Measurements from ENCODE around the gene ARIH1.

The ARIH1 gene

DNA sequence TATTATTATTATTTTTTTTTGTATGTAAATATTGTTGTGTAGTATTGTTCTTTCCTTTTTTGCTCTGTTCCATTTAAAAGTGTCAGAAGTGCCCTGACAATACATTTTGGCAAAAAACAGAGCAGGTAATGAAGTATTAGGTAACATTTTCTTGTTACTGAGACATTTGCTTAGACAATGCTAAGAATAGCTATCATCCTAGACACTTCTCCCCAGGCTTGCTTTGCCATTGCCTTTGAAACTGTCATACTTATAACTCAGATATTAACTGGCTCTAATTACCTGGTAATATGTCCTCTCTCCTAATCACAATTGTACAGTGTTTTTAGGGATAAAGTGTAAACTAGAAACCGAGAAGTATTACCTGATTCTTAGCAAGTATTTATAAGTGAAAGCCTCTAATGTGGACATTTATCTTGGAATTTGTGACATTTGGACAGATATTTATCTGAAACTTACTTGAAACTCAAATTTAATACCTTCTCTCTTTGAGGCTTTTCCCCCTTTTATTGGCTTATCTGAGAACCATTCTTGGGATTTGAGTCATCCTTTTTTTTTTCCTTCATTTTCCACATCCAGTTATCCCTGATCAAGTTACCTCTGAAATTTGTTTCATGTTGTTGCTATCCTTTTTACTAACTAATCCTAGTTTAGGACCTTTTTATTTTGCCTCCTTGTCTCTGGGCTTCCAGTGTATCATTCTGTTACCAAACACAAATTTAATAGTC lies 13.1 kb downstream of the ARIH1 start:
- DNase-seq (ENCODE audit: low spot score) = no peak

DNA sequence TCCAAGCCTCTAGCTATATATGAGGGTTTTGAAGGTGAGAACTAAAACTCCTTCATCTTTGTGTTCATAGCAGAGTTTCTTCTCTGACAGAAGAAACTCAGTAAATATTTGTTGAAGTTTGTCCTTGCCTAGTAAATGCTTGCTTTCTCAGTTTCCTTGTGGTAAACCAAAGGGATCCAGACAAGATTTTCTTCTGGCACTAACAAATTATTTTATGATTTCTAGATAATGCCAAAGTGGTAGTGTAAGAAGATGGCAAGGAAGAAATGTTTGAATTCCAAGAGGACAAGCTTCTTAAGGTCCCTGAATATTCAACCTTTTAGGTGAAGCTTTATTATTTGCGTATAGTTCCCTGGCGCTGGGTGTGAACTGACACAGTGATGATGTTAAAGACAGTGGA lies 14.4 kb downstream of the ARIH1 start:
- no peak for DNase-seq (ENCODE audit: low spot score)

DNA sequence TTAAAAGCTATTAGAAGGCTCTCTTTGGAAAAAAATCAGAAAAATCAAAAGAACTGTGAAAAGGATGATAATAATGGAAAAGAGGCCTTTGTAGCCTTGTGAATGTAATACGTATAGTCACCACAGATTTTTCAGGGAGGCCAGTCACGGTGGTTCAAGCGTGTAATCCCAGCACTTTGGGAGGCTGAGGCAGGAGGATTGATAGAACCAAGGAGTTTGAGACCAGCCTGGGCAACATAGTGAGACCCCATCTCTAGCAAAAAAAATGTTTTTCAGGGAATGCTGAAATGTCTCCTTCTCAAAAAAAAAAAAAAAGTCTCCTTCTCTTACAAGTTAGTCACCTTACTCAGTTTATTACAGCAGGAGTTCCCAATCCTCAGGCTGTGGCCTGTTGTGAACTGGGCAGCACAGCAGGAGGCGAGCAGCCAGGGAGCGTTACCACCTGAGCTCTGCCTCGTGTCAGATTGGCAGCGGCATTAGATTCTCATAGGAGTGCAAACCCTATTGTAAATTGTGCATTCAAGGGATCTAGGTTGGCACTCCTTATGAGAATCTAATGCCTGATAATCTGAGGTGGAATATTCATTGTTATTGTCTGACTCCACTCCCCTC lies 15.9 kb downstream of the ARIH1 start:
- no peak for DNase-seq (ENCODE audit: low spot score)

DNA sequence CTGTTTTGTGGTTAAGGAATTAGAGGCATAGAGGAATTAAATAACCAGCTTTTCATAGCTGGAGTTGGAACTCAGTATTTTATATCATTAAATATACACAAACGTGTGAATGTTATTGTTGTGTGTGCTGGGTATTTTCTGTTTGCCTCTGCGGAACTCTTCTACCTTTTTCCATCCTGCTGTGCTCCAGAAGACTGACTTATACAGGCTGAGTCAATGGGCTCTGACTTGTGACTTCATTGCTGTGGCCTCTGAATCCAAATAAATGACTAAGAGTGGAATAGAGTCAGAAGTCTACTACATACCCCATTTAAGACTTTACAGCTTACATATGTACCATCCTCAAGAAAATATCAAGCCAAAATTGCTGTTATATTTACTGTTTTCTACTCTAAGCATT lies 17.6 kb downstream of the ARIH1 start:
- no peak for DNase-seq (ENCODE audit: low spot score)

DNA sequence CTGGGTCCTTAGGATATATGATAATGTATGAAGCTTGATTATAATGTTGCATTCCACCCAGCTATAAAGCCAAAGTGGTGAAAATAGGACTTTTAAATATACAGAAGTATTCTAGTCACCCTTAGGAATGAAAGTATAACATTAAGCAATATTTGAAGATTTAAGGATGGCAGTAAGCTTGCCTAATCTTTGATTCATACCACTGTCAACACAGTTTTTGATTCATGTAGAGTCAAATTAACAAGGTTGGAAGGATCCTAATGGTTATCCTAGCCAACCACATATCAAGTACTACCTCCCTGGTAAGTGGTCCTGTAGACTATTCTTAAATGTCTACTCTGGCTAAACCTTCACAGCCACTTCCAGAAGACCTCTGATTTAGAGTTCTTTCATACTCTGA lies 18.6 kb downstream of the ARIH1 start:
- no peak for DNase-seq (ENCODE audit: low spot score)

DNA sequence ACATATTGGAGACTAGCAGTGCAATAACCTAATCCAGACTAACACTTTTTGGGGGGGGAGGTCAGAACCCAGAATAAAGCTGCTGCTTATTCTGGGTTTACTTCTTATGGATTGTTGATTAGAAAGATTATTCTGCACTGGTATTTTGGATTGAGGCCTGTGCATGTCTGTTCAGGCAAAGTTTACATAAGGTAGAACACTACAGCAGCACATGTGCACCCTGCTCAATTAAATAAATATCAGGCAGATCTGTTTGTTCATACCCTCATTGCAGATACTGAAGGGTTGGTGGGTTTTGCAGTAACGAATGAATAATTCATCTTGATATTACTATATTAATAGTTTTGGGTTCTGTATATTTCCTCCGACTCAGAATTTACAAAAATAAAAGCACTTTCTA lies 19.1 kb downstream of the ARIH1 start:
- no peak for DNase-seq (ENCODE audit: low spot score)

DNA sequence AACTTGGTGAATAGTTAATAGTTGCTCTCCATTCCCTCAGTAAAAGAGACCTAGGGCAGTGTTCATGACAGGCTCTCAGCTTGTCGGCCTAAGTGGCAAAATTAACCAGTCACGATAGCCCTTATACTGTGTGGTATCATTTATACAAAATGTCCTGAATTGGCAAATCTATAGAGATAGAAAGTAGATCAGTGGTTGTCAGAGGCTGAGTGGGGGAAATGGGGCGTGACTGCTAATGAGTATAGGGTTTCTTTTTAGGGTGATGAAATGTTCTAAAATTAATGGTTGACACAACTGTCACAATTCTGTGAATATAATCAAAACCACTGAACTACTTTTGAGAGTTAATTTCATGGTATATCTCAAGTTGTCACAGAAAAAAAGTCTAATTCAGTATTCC lies 20.9 kb downstream of the ARIH1 start:
- no peak for DNase-seq (ENCODE audit: low spot score)

DNA sequence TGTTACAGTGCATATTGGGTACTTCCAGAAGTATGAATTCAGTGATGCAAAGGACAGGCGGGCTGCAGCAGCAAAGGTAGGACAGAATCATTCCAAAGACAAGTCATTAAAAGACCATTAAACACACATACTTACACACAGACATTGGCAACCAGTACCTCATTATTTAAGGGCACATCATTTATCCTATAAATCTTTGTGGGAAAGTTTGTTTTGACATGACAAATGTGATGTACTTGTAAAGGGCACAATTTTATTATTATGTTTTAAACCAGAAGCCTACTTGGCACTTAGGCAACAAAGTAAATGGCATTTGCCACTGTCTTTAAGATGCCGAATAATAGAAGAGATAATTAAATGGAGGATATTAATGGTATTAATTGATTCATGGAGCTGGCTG lies 22.7 kb downstream of the ARIH1 start:
- DNase-seq (ENCODE audit: low spot score) = no peak

DNA sequence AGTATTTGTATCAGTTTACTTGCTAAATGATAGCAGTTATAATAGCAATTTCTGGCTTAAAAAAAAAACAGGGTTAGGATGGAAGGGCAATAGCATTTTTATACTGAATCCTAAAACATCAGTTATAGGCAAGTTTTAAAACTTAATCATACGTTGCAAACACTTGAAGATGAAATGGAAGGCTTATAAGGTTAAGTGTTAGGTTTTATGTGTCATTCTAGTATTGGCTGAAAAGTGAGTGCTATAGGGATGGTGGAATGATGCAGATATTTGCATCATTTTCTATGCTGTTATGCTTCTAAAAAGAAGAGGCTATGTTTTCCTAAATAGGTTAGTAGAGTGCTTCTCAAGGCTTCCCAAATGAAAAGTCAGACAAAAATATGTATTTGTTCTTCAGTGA lies 23.3 kb downstream of the ARIH1 start:
- no peak for DNase-seq (ENCODE audit: low spot score)

DNA sequence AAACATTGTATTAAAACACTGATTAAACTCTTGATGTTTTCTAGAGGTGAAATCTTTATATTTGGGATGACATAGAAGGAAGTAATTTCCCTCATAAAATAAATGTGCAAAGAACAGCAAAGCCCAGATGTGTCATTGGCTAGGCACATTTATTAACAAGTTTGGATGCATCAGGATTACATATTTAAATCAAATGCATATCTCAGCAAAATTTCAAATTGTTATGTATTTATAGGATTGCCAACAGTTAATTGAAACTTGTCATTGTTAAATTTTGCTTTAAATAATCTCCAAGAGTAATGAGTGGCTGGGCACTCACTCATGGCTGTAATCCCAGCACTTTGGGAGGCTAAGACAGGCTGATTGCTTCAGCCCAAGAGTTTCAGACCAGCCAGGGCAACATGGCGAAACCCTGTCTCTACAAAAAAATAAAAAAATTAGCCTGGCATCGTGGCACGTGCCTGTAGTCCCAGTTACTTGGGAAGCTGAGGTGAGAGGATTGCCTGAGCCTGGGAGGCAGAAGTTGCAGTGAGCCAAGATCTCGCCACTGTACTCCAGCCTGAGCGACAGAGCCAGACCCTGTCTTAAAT lies 28.2 kb downstream of the ARIH1 start:
- DNase-seq (ENCODE audit: low spot score) = no peak

DNA sequence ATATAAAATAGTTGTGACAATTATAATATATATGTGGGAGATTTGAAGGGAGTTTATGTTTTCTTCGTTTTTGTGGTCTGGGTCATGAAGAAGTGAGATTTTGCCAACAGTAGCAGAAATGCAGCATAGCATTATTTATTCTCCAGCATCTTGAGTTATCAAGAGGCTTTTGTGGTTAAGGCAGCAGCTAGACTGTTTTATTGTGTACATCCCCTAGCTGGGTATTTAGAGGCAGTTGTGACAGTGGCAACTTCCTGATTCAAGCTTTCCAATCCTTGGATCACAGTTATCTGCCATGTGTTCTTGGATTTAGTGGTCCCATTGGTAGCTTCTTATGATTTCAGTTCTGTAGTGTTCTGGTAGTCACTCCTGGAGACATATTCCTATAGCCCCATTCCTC lies 29.0 kb downstream of the ARIH1 start:
- DNase-seq (ENCODE audit: low spot score) = no peak

DNA sequence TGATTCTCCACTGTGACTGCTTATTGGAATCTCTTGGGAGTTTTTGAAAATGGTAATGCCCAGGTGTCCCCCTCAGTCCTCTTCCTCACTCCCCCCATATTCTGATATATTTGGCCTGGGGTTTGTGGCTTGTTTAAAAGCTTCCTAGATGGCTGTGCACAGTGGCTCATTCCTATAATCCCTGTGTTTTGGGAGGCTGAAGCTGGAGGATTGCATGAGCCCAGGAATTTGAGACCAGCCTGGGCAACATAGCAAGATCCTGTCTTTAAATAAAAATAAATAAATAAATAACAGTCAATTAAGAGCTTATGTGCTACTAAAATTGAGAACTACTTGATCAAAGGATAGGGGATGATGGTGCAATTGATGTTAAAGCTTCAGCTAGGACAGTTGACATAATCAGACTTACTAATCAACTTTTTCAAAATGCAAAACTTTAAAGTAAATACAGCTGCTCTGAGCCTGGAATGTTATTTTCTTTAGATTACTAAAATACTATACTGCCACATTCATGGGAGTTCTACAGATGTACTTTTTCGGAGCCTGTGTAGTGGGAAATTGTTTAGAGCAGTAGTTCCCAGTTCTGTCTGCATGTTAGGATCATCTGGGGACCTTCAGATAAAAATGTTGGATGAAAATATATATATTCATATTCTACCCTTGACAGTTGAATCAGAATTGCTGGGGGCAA lies 33.4 kb downstream of the ARIH1 start:
- DNase-seq (ENCODE audit: low spot score) = no peak

DNA sequence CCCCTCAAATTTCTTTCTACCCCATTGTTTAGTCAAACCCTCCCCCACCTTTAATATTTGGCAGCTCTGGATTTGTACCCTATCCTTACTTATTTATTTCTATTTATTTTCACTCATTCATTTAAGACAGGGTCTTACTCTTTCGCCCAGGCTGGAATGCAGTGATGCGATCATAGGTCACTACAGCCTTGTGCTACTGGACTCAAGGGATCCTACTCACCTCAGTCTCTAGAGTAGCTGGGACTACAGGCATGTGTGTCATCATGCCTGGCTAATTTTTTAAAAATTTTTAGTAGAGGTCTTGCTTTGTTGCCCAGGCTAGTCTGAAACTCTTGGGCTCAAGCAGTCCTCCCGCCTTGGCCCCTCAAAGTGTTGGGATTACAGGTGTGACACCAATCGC lies 35.4 kb downstream of the ARIH1 start:
- no peak for DNase-seq (ENCODE audit: low spot score)

DNA sequence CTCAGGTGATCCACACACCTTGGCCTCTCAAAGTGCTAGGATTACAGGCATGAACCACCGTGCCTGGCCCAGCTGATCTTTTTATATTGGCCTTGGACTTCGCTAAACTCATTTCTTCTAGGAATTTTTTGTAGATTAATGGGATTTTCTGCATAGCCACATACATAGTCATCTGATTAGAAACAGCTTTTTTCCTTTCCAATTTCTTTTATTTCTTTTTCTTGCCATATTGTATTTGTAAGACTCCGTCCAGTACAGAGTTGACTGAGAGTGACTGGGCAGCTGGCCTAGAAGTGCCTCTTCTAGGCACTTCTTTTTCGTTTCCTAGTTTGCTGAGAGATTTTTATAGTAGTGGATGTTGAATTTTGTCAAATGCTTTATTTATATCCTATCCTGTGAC lies 37.4 kb downstream of the ARIH1 start:
- DNase-seq (ENCODE audit: low spot score) = no peak

DNA sequence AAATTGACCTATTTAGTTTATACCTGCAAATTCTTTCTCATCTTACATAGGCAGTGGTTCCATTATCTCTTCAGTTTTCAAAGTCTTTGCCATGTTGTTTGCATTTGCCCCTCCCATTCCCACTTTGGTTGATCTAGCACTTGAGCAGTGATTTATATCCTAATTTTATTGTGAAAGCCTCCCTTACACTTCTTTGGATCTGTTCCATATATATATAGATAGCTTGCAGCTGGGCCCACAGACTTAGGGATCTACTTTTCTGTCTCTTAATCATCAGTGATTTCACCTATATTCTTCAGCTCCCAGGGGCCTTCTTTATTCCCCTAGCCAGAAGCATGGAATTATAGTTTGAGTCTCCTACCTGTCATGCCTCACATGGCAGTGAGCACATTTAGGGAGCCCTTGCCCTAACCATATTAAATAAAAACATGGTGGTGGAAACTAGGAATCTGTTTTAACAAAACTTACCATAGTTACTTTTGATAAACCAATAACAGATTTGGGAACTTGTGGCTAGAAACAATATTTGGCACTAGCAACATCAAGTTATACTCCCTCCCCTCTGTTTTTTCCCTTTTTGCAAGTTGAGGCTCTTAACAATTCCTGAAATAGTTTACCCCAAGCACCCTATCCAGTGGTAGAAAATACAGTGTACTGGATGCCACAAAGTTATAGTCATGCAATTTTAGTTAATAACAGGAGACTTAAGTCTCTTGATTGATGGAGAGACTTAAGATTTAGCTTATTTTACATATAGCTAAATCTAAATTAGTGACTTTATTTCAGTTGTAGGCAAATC lies 41.7 kb downstream of the ARIH1 start:
- no peak for DNase-seq (ENCODE audit: low spot score)

DNA sequence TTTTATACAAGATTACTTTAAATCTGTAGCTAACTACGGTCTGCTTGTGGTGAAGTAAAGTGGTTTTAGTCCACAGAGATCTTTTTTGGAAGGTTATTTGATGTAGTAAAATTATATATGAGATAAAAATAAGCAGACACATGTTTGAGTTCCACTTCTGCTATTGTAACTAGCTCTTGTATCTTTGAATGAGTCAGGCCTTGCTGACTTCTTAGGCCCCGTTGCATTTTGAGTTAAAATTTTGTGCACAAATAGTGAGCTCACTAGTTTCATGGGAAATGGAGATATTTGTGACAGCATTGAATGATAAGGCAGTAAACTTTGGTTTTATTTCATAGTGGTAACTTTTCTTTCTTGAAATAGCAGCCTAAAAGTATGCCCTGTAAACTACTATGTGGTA lies 42.6 kb downstream of the ARIH1 start:
- DNase-seq (ENCODE audit: low spot score) = no peak

DNA sequence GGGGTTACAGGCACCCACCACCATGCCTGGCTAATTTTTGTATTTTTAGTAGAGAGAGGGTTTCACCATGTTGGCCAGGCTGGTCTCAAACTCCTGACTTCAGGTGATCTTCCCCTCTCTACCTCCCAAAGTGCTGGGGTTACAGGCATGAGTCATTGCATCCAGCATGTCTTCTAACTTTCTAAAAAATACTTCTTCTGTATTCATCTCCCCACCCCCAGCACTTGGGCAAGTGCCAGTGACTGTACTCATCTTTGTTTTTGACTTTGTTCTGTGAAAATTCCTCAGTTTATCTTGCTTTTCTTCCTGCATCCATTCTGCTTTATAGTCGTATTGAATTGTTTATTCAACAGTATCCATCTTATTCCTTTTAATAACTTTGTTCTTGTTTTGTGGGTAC lies 47.6 kb downstream of the ARIH1 start:
- no peak for DNase-seq (ENCODE audit: low spot score)

DNA sequence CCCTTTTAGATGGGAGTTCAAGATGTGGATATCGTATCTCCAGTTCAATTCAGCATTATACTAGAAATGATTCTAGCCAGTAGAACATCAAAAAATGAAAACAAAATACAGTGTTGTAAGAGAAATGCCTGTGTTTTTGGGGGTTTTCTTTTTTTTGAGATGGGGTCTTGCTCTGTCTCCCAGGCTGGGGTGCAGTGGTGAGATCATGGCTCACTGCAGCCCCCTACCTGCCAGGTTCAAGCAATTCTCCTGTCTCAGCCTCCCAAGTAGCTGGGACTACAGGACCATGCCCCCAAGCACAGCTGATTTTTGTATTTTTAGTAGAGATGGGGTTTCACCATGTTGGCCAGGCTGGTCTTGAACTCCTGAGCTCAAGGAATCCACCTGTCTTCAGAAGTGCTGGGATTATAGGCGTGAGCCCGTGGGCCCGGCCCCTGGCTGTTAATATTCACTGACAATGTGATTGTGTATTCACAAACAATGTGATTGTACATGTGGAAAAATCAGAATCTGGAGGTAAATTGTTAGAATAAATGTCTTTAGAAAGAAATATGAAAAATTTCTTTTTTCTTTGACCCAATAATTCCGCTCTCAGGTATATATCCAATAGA lies 59.0 kb downstream of the ARIH1 start:
- peak; percentile 16 for DNase-seq (ENCODE audit: low spot score)

DNA sequence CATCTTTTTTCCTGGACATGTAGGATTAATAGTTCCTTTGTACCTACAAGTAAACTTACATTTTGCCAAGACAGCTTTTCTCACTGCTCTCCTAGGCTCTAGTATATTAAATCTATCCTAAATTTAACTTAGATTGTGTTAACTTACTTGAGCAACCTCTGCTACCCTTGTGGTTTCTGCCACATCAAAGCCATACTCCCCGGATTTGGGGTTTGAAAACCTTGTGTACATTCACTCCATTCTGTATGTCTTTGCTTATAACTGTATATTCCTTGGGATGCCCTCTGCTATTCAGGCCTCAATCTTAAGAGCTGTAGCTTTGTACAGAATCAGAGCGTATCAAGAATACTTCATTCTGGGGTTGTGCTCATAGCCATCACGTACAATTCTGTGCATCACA lies 60.4 kb downstream of the ARIH1 start:
- DNase-seq (ENCODE audit: low spot score) = peak; percentile 46

DNA sequence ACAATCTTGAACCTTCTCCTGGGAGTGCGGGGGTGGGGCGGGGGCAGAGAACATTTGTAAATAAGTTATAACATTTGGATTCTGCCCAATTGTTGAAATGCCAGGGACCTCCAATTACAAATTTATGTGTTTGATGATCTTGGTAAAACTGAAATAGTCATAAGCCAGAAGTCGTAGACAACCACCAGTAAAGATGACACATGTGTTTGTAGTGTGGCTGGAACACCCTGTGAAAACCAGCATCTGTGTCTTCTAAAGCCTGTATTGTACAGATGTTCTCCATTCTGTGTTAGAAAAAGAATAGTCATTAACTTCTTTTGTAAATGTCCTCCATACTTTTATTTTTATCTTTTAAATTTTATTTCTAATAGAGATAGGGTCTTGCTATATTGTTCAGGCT lies 61.8 kb downstream of the ARIH1 start:
- no peak for DNase-seq (ENCODE audit: low spot score)

DNA sequence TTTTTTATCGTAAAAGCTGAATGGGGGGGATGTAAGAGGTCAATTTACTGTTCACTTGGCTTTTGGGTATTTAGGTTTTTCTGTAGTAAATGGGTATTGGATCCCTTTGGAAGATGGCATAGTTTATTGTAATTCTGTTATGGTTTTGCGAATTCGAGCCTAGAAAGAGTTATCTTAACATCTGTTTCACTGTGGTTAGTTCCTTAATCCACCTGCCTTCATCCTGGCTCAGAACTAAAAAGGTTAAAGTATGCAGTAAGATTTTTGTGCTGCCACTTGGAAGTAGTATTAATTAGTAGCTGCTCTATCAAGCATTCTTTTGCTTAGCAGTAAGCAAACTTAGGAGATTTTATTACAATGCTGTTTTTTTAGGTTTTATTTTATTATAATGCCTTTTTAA lies 62.4 kb downstream of the ARIH1 start:
- no peak for DNase-seq (ENCODE audit: low spot score)

DNA sequence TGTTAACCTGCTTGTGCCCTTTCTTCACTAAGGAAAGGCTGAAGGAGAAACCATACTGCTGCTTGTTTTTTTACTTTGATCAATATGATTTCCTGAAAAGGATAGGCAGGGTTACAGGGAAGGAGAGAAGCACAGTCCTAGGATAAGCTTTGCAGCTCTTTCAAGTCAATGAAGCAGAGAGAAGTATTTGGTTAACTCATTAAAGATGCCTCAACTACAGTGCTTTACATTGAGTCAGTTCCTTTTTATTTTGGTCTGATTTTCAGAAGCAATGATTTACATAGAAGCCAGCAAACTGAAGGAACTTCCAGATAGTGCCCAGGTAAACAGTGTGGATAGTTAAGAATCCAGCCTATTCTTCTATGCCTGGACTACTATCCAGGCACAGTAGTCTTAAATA lies 64.8 kb downstream of the ARIH1 start:
- no peak for DNase-seq (ENCODE audit: low spot score)
